Parathyroid adenoma (tissue), 2 donors: ENCODE measurements around the gene PTCH1.
A peak's percentile ranks its signal among the peaks of the same experiment; 100 is the strongest.

ENCODE experiments used
- H2AFZ ChIP-seq: fragments of 300-600 bp; sonication (generic); one replicate; pipeline ENCODE4 v1.7.0; 2017; ENCODE audit warnings: antibody characterized with exemption, mild to moderate bottlenecking
- H3K27ac ChIP-seq: fragments of 300-600 bp; sonication (generic); one replicate; pipeline ENCODE4 v1.7.0; 2017
- H3K27me3 ChIP-seq: fragments of 300-600 bp; sonication (generic); one replicate; pipeline ENCODE4 v1.7.0; 2017; ENCODE audit warnings: low read length; ENCODE audit not compliant: control insufficient read depth, insufficient read depth
- H3K36me3 ChIP-seq: fragments of 300-600 bp; sonication (generic); one replicate; pipeline ENCODE4 v1.7.0; 2017; ENCODE audit warnings: low read length; ENCODE audit not compliant: control insufficient read depth, insufficient read depth
- H3K4me1 ChIP-seq: fragments of 300-600 bp; sonication (generic); one replicate; pipeline ENCODE4 v1.7.0; 2017; ENCODE audit warnings: control low read depth
- H3K4me2 ChIP-seq: fragments of 300-600 bp; sonication (generic); one replicate; pipeline ENCODE4 v1.7.0; 2017; ENCODE audit warnings: low read length
- H3K4me3 ChIP-seq: fragments of 300-600 bp; sonication (generic); one replicate; pipeline ENCODE4 v1.7.0; 2017; ENCODE audit warnings: low read depth, low read length
- H3K79me2 ChIP-seq: fragments of 300-600 bp; sonication (generic); one replicate; pipeline ENCODE4 v1.7.0; 2017; ENCODE audit warnings: control low read depth
- H3K9ac ChIP-seq: fragments of 300-600 bp; sonication (generic); one replicate; pipeline ENCODE4 v1.7.0; 2017; ENCODE audit warnings: mild to moderate bottlenecking
- H3K9me3 ChIP-seq: fragments of 300-600 bp; sonication (generic); one replicate; pipeline ENCODE4 v1.7.0; 2017; ENCODE audit warnings: low read length; ENCODE audit not compliant: control insufficient read depth
- TF ChIP-seq, protein P1 (sequence below): fragments of 300-600 bp; sonication (generic); IDR thresholded peaks from one replicate; pipeline ENCODE4 v1.7.0; 2017; ENCODE audit warnings: antibody characterized with exemption, mild to moderate bottlenecking
- donor health status: primary hyperparathyroidism.

Gene PTCH1

DNA sequence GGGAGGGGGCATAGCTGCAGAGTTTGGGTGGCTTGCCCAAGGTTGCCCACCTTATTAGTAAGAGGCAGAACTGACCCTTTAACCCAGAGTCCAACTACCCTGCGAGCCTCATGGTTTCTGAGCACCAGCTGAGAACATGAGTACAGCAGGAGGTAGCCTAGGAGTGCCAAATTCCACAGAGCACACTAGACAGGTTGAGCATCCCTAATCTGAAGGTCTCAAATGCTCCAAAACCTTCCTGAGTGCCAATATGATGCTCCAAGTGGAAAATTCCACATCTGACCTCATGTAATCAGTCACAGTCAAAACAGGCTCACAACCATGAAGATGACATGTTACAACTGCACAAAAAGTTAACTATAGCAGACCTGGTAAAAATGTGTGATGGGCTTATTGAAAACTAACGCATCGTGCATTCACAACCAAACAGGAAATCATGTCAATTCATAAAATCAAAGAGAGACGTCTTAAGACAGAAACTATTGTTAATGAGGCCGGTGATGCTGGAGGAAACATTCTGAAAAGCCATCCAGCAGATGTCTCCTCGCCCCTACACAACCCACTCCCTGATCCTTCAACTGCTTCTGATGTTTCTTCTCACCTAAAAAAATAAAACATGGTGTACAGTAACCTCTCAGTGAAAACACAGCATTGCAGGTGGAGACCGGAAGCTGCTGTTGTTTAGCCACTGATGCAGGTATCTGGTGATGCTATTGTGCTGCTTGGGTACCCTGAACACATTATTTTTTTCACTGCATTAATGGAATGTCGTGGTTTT lies 25.0 kb downstream of the PTCH1 start:
- H3K9ac ChIP-seq = no peak overlapping the region
- TF ChIP-seq, protein P1, sequence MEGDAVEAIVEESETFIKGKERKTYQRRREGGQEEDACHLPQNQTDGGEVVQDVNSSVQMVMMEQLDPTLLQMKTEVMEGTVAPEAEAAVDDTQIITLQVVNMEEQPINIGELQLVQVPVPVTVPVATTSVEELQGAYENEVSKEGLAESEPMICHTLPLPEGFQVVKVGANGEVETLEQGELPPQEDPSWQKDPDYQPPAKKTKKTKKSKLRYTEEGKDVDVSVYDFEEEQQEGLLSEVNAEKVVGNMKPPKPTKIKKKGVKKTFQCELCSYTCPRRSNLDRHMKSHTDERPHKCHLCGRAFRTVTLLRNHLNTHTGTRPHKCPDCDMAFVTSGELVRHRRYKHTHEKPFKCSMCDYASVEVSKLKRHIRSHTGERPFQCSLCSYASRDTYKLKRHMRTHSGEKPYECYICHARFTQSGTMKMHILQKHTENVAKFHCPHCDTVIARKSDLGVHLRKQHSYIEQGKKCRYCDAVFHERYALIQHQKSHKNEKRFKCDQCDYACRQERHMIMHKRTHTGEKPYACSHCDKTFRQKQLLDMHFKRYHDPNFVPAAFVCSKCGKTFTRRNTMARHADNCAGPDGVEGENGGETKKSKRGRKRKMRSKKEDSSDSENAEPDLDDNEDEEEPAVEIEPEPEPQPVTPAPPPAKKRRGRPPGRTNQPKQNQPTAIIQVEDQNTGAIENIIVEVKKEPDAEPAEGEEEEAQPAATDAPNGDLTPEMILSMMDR = no peak
- no peaks in the 10 kb centered on the region for H3K27me3 ChIP-seq
- no peak overlapping the region for H2AFZ ChIP-seq
- H3K36me3 ChIP-seq = no peaks in the 10 kb centered on the region
- H3K79me2 ChIP-seq = peaks cover 4% of the 10 kb centered on the region
- no peak overlapping the region for H3K4me3 ChIP-seq
- H3K27ac ChIP-seq = no peak overlapping the region
- H3K4me1 ChIP-seq = no peaks in the 10 kb centered on the region
- H3K4me2 ChIP-seq = no peak overlapping the region
- no peaks in the 10 kb centered on the region for H3K9me3 ChIP-seq

DNA sequence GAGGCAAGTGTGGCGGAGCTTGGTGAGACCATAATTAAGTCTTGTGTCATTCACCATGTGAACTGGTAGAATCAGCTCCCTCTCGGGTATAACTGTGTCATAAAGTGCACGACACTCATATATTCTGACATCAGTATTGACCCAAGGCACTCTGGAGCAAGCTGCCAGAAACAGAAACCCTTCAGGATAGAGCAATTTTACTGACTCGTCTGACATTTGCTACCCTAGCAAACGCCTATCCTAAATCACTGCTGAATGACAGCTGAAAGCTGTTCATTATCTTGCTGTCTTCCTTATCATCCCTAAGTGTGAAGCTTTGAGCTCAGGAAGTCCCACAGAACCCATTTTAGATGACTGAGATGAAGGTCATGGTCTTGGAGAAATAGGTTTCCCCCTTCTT lies 27.8 kb downstream of the PTCH1 start:
- no peak overlapping the region for H3K4me2 ChIP-seq
- H3K9me3 ChIP-seq = no peaks in the 10 kb centered on the region
- H3K9ac ChIP-seq = no peak overlapping the region
- peaks cover 7% of the 10 kb centered on the region for H3K4me1 ChIP-seq
- H3K4me3 ChIP-seq = no peak overlapping the region
- no peaks in the 10 kb centered on the region for H3K27me3 ChIP-seq
- H3K79me2 ChIP-seq = no peaks in the 10 kb centered on the region
- no peak overlapping the region for H3K27ac ChIP-seq
- no peak overlapping the region for H2AFZ ChIP-seq
- TF ChIP-seq, protein P1 = no peak
- H3K36me3 ChIP-seq = no peaks in the 10 kb centered on the region

DNA sequence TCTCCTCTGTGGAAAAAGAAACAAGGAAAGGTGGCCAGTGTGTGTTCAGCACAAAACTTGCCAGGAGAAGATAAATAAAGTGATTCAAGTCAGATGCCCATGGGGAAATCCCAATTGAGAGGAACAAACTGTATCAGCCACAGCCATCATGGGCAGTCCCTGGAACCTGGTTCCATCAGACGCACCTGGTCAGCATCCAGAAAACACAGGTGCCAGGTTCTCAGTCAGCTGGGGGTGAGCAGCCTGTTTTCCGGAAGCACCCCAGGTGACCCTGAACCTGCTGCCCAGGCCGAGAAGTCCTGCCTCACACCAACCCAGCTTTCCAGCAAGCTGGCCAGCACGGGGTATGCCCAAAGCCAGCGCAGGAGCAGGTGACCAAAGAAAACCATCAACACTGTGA lies 30.5 kb downstream of the PTCH1 start:
- TF ChIP-seq, protein P1 = no peak
- H2AFZ ChIP-seq = no peak overlapping the region
- H3K4me1 ChIP-seq = peaks cover 7% of the 10 kb centered on the region
- peak overlapping the region; percentile 1 for H3K4me2 ChIP-seq
- H3K27me3 ChIP-seq = no peaks in the 10 kb centered on the region
- H3K9ac ChIP-seq = no peak overlapping the region
- H3K9me3 ChIP-seq = no peaks in the 10 kb centered on the region
- H3K79me2 ChIP-seq = no peaks in the 10 kb centered on the region
- peak overlapping the region; percentile 59 for H3K27ac ChIP-seq
- H3K4me3 ChIP-seq = no peak overlapping the region
- H3K36me3 ChIP-seq = no peaks in the 10 kb centered on the region

DNA sequence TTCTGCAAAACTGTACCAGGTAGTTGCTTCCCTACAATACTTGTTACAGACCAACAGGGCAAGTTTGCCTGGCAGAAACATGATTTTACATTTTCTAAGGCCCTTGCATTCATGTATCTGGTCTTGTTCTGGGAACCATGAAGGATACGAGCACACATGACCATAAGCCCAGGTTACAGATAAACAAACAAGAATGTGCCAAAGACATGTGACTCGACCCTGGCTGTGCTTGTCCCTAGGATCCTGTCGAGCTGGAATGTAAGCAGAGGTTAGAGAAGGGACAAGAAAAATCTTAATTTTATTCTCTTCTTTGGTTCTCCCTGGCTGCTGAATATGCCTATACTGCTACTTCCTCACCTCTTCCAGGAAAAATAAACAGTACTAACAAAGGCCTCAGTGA lies 32.5 kb downstream of the PTCH1 start:
- H3K4me1 ChIP-seq = peaks cover 7% of the 10 kb centered on the region
- TF ChIP-seq, protein P1 = no peak
- H3K27ac ChIP-seq = no peak overlapping the region
- no peak overlapping the region for H3K9ac ChIP-seq
- H2AFZ ChIP-seq = no peak overlapping the region
- H3K79me2 ChIP-seq = no peaks in the 10 kb centered on the region
- H3K27me3 ChIP-seq = no peaks in the 10 kb centered on the region
- H3K4me2 ChIP-seq = no peak overlapping the region
- H3K4me3 ChIP-seq = no peak overlapping the region
- no peaks in the 10 kb centered on the region for H3K9me3 ChIP-seq
- H3K36me3 ChIP-seq = no peaks in the 10 kb centered on the region

DNA sequence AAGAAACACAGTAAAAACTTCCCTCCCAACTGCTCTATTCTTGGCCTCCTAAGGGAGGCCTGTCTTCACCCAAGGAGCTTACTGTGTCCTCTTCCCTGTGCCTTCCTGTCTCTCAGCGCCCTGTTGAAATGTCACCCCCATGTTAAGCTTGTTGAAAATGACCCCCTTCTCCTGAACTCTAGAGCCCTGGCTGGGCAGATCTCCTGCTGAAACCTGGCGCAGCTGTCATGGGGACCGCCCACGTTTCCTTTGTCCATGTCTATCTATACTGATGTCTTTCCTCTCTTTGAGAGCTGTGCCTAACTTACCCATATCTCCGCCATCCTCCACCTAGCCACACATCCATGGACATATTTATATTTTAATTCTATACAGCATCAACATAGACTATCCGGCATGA lies 33.3 kb downstream of the PTCH1 start:
- peaks cover 7% of the 10 kb centered on the region for H3K4me1 ChIP-seq
- no peak overlapping the region for H3K4me2 ChIP-seq
- no peaks in the 10 kb centered on the region for H3K27me3 ChIP-seq
- no peaks in the 10 kb centered on the region for H3K36me3 ChIP-seq
- H3K9me3 ChIP-seq = no peaks in the 10 kb centered on the region
- H3K4me3 ChIP-seq = no peak overlapping the region
- no peaks in the 10 kb centered on the region for H3K79me2 ChIP-seq
- H3K9ac ChIP-seq = no peak overlapping the region
- no peak overlapping the region for H2AFZ ChIP-seq
- TF ChIP-seq, protein P1 = no peak
- no peak overlapping the region for H3K27ac ChIP-seq
